PC-9 (cell line): ENCODE data around the gene MICAL2. TPM values are rescaled to one million over a fixed set of nuclear protein-coding genes. Genes with fewer than 3 reads are reported as not detected.

Experiments
- BruUV-seq: library from RNA; stranded (reverse); fragments of 400-500 nt; replicated peaks from 2 replicates; lab custom pipeline; 2021; lab: Mats Ljungman, UMichigan
- CTCF ChIA-PET: fragments of 300-600 bp; sonication (Branson Sonifier 250); formaldehyde crosslinking; loops from one replicate; lab custom pipeline; 2022; ENCODE audit warnings: antibody characterized with exemption; lab: Charles Lee
- POLR2A ChIA-PET: fragments of 300-600 bp; sonication (Branson Sonifier 250); formaldehyde crosslinking; loops from one replicate; lab custom pipeline; 2022; ENCODE audit warnings: antibody characterized with exemption; ENCODE audit not compliant: unreplicated experiment; lab: Charles Lee
- DNase-seq, 2 experiments: peaks; one replicate each; pipeline versions ENCODE4 v3.0.0 to v3.0.0-alpha.2; 2015 to 2022; ENCODE audit warnings: mixed read lengths in 1 of 2
- H2AFZ ChIP-seq: fragments of 200-600 bp; sonication (generic); 2 replicates; pipeline ENCODE4 v1.8.1; 2017; ENCODE audit warnings: antibody characterized with exemption
- H3F3A ChIP-seq: fragments of 200-600 bp; sonication (generic); 2 replicates; pipeline ENCODE4 v1.8.1; 2017; ENCODE audit warnings: antibody characterized with exemption, mild to moderate bottlenecking, low read depth; ENCODE audit not compliant: insufficient read depth
- H3K27ac ChIP-seq: fragments of 200-600 bp; sonication (generic); 2 replicates; pipeline ENCODE4 v1.6.1; 2016; ENCODE audit warnings: mixed run types
- H3K27me3 ChIP-seq: fragments of 200-600 bp; sonication (generic); 2 replicates; pipeline ENCODE4 v1.6.1; 2016; ENCODE audit warnings: low read depth, mixed run types; ENCODE audit not compliant: insufficient read depth
- H3K36me3 ChIP-seq: fragments of 200-600 bp; sonication (generic); 2 replicates; pipeline ENCODE4 v1.6.1; 2016; ENCODE audit warnings: low read depth, mixed run types
- H3K4me1 ChIP-seq: fragments of 200-600 bp; sonication (generic); replicated peaks from 2 replicates; pipeline ENCODE4 v1.6.1; 2016; ENCODE audit warnings: mixed run types; ENCODE audit not compliant: insufficient read depth
- H3K4me2 ChIP-seq: fragments of 200-600 bp; sonication (generic); 2 replicates; pipeline ENCODE4 v1.6.1; 2017; ENCODE audit warnings: mixed run types
- H3K4me3 ChIP-seq: fragments of 200-600 bp; sonication (generic); 2 replicates; pipeline ENCODE4 v1.6.1; 2016; ENCODE audit warnings: mixed run types
- H3K79me2 ChIP-seq: fragments of 200-600 bp; sonication (generic); 2 replicates; pipeline ENCODE4 v1.6.1; 2017; ENCODE audit warnings: low read depth, mixed run types
- H3K9me2 ChIP-seq: fragments of 200-600 bp; sonication (generic); 2 replicates; pipeline ENCODE4 v1.8.1; 2017; ENCODE audit warnings: mild to moderate bottlenecking; ENCODE audit not compliant: insufficient read depth
- H3K9me3 ChIP-seq: fragments of 200-600 bp; sonication (generic); 2 replicates; pipeline ENCODE4 v1.8.1; 2016; ENCODE audit warnings: low read depth; ENCODE audit not compliant: insufficient read depth
- H4K20me1 ChIP-seq: fragments of 200-600 bp; sonication (generic); 2 replicates; pipeline ENCODE4 v1.8.1; 2017; ENCODE audit not compliant: insufficient read depth
- CTCF ChIP-seq: fragments of 200-600 bp; sonication (generic); conservative IDR thresholded peaks from 2 replicates; pipeline ENCODE4 v1.6.1; 2017; ENCODE audit warnings: mixed run types, antibody characterized with exemption, mild to moderate bottlenecking, moderate library complexity
- EZH2 ChIP-seq: fragments of 200-600 bp; sonication (generic); IDR thresholded peaks from 2 replicates; pipeline ENCODE4 v1.8.0; 2017; ENCODE audit warnings: antibody characterized with exemption, low read depth
- intact Hi-C: fragments of 100-400 bp; cut with micrococcal nuclease; formaldehyde crosslinking; loops from one replicate; pipeline ENCODE4 v1.10.0; 2022; ENCODE audit not compliant: unreplicated experiment
- total RNA-seq: library from RNA; stranded (reverse); gene quantifications from 2 replicates; pipeline ENCODE4 v1.2.3, GENCODE V29; 2021

Gene MICAL2
- total RNA-seq, 1 experiment from 2014 or later, result 32.4 TPM

- ChIA-PET POLR2A (no interaction called here), CTCF (no interaction called here)
- DNase-seq, result no peak
- Histone ChIP-seq H3K4me3 (no peak overlapping the region), H3K4me1 (peaks cover 8% of the 10 kb centered on the region; the same call in 1 of the 2 replicates), H3K9me2 (no peaks in the 10 kb centered on the region), H3K79me2 (no peaks in the 10 kb centered on the region), H3K4me2 (no peak overlapping the region), H4K20me1 (no peaks in the 10 kb centered on the region), H3K36me3 (no peaks in the 10 kb centered on the region), H3K27ac (no peak overlapping the region), H3F3A (no peaks in the 10 kb centered on the region), H3K27me3 (no peaks in the 10 kb centered on the region), H2AFZ (no peak overlapping the region), H3K9me3 (no peaks in the 10 kb centered on the region)
- TF ChIP-seq CTCF, result no peak
- no peak for TF ChIP-seq EZH2
- intact Hi-C loops, result no loop called here
- no TSS peak for BruUV-seq
Measured at GRCh38 chr11:12099132-12099873, 11.1 kb upstream of the MICAL2 start.

GRCh38 chr11:12100429-12100828 is 10.0 kb upstream of the MICAL2 start:
- intact Hi-C loops, result no loop called here
- no peaks in the 10 kb centered on the region for H3F3A ChIP-seq
- no peaks in the 10 kb centered on the region for H3K36me3 ChIP-seq
- H3K27me3 ChIP-seq, result no peaks in the 10 kb centered on the region
- BruUV-seq, result no TSS peak
- ChIA-PET POLR2A (no interaction called here), CTCF (no interaction called here)
- no peaks in the 10 kb centered on the region for H4K20me1 ChIP-seq
- no peak overlapping the region for H3K4me3 ChIP-seq
- H3K4me1 ChIP-seq, result peaks cover 8% of the 10 kb centered on the region; the same call in 1 of the 2 replicates
- no peaks in the 10 kb centered on the region for H3K9me3 ChIP-seq
- no peaks in the 10 kb centered on the region for H3K79me2 ChIP-seq
- no peak overlapping the region for H2AFZ ChIP-seq
- H3K27ac ChIP-seq, result no peak overlapping the region
- H3K4me2 ChIP-seq, result no peak overlapping the region
- H3K9me2 ChIP-seq, result no peaks in the 10 kb centered on the region
- TF ChIP-seq EZH2, result no peak
- TF ChIP-seq CTCF, result no peak
- DNase-seq, result no peak

GRCh38 chr11:12100841-12101242 is 9.5 kb upstream of the MICAL2 start:
- H3K9me2 ChIP-seq, result no peaks in the 10 kb centered on the region
- CTCF ChIA-PET, result no interaction called here
- H3F3A ChIP-seq, result no peaks in the 10 kb centered on the region
- H3K4me2 ChIP-seq, result no peak overlapping the region
- TF ChIP-seq EZH2 (no peak), CTCF (no peak)
- no peaks in the 10 kb centered on the region for H3K36me3 ChIP-seq
- no peaks in the 10 kb centered on the region for H3K27me3 ChIP-seq
- H3K4me1 ChIP-seq, result peaks cover 8% of the 10 kb centered on the region; the same call in 1 of the 2 replicates
- POLR2A ChIA-PET, result no interaction called here
- intact Hi-C loops, result no loop called here
- H4K20me1 ChIP-seq, result no peaks in the 10 kb centered on the region
- no peak overlapping the region for H3K4me3 ChIP-seq
- BruUV-seq, result no TSS peak
- no peak for DNase-seq
- no peaks in the 10 kb centered on the region for H3K79me2 ChIP-seq
- no peak overlapping the region for H2AFZ ChIP-seq
- H3K27ac ChIP-seq, result no peak overlapping the region
- no peaks in the 10 kb centered on the region for H3K9me3 ChIP-seq
